Esophagus squamous epithelium (tissue), 5 donors: ENCODE data around the gene CACFD1. TPM values are rescaled to one million over a fixed set of nuclear protein-coding genes. Genes with fewer than 3 reads are reported as not detected.

Experiments used
- DNase-seq: peaks from one replicate; lab custom pipeline; 2025; lab: John Stamatoyannopoulos, UW
- H3K27ac ChIP-seq, 4 donors: fragments of 200-600 bp; sonication (generic); one replicate each; pipeline ENCODE4 v1.5.1; 2016 to 2019; ENCODE audit warnings: mild to moderate bottlenecking in 1 of 4
- H3K27me3 ChIP-seq, 4 donors: fragments of 200-600 bp; sonication (generic); 1 replicate in 3 of 4; 2 replicates in 1 of 4; pipeline versions ENCODE4 v1.5.1 to v1.6.0; 2017 to 2021; ENCODE audit warnings: antibody characterized with exemption in 1 of 4
- H3K36me3 ChIP-seq, 3 donors: fragments of 200-600 bp; sonication (generic); one replicate each; pipeline ENCODE4 v1.5.1; 2016 to 2019
- H3K4me1 ChIP-seq, 3 donors: fragments of 200-600 bp; sonication (generic); one replicate each; pipeline ENCODE4 v1.5.1; 2017 to 2019
- H3K4me3 ChIP-seq, 4 donors: fragments of 200-600 bp; sonication (generic); 1 replicate in 3 of 4; 2 replicates in 1 of 4; pipeline ENCODE4 v1.5.1; 2016 to 2019; ENCODE audit warnings: mild to moderate bottlenecking in 2 of 4, moderate library complexity in 1 of 4
- H3K9me3 ChIP-seq, 3 donors: fragments of 200-600 bp; sonication (generic); one replicate each; pipeline ENCODE4 v1.5.1; 2016 to 2019
- POLR2A ChIP-seq, 4 donors: fragments of 450-650 bp; IDR thresholded peaks; one replicate each; pipeline ENCODE4 v1.6.1; 2017; ENCODE audit warnings: antibody characterized with exemption in 4 of 4, mild to moderate bottlenecking in 4 of 4, moderate library complexity in 3 of 4
- WGBS, 2 donors: methylation state at CpG; one replicate each; pipeline ENCODE4 v1.1.5; 2018; 5-methylcytosine and 5-hydroxymethylcytosine counted together
- intact Hi-C: fragments of 100-400 bp; cut with DNase I; formaldehyde crosslinking; loops from one replicate; pipeline ENCODE4 v1.15.0; 2022
- total RNA-seq, 4 donors: library from RNA; depleted of rRNA; stranded (reverse); fragments of >200 nt; gene quantifications; one replicate each; pipeline ENCODE4 v1.1.0, GENCODE V29; 2016
- TF ChIP-seq, protein P1 (sequence below), 6 experiments: fragments of 450-650 bp in 4 of 6; fragments of 200-600 bp in 2 of 6; sonication (generic) in 2 of 6; IDR thresholded peaks; one replicate each; pipeline ENCODE4 v1.5.1; 2016 to 2019; ENCODE audit warnings: antibody characterized with exemption in 6 of 6, mild to moderate bottlenecking in 4 of 6, moderate library complexity in 4 of 6
- donor health status: DM: yes; HTN: yes; CAD: no.

Gene CACFD1
- total RNA-seq, 4 donors from 2014 or later: 5.9 to 13.7 (median 9.1) TPM

DNA sequence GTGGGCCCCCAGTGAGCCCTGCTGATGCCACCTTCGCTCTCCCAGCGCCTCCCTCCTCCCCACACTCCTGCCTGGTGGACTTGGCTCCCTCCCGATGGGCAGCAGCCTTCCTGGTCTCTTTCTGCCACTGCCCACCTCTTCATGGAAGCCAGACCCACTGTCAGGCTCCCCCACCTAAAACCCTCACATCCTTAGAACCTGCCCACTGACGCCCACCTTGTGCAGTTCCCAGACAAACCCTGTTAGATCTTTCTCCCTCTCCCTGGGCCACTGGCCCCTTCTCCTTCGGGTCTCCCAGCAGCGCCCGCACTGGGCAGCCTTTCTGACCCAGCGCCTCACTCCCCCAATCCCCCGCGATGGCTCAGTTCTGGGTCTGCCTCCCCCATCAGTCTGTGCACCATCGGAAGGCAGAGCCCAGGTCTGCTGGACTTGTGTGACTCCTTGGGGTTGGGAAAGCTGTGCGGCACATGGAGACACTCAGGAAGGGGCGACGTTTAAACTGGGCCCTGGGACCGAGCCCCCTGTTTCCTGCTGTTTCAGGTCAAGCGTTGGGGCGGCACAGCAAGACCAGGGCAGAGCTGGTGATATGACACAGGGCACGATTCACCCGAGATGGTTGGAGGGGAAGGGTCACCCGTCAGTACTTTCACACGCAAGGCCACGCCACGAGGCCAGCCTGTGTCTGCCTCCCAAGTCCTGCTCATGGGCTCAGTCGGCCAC, 47.6 kb downstream of the CACFD1 start:
- H3K4me1 ChIP-seq: peaks cover 11 to 45% (median 31%) of the 10 kb centered on the region in 3 donors
- WGBS, 2 donors: 84 to 89% methylated on average over 13 to 19 of the region's 24 CpGs
- TF ChIP-seq, protein P1, sequence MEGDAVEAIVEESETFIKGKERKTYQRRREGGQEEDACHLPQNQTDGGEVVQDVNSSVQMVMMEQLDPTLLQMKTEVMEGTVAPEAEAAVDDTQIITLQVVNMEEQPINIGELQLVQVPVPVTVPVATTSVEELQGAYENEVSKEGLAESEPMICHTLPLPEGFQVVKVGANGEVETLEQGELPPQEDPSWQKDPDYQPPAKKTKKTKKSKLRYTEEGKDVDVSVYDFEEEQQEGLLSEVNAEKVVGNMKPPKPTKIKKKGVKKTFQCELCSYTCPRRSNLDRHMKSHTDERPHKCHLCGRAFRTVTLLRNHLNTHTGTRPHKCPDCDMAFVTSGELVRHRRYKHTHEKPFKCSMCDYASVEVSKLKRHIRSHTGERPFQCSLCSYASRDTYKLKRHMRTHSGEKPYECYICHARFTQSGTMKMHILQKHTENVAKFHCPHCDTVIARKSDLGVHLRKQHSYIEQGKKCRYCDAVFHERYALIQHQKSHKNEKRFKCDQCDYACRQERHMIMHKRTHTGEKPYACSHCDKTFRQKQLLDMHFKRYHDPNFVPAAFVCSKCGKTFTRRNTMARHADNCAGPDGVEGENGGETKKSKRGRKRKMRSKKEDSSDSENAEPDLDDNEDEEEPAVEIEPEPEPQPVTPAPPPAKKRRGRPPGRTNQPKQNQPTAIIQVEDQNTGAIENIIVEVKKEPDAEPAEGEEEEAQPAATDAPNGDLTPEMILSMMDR (IDR thresholded peaks at IDR 0.05): no peak
- TF ChIP-seq POLR2A (IDR thresholded peaks at IDR 0.05): no peak
- no peaks in the 10 kb centered on the region for H3K36me3 ChIP-seq
- H3K27me3 ChIP-seq: peaks cover 0 to 49% (median 0%) of the 10 kb centered on the region in 4 donors
- DNase-seq: no peak
- H3K9me3 ChIP-seq: peaks cover 0 to 8% (median 5%) of the 10 kb centered on the region in 3 donors
- peak overlapping the region in 2 of 4 donors; percentile 60 to 72 for H3K27ac ChIP-seq
- intact Hi-C loops: no loop called here
- no peak overlapping the region for H3K4me3 ChIP-seq

DNA sequence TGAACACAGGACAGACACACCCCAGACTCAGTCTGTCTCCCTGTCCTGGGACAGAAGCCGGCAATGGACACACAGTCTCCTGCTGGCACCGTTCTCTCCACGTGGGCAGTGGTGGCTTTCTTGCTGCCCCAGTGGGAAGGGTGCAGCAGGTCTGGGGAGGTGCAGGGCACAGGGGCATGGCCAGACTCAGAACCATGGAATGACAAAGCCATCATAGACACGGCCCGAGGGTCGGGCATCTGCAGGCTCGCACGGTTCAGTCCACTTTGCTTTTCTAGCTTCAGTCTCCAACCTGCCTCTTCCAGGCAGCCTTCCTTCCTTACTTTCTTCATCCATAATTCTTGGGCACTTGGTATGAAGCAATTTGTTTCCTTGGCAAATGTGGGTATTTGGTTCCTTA, 48.3 kb downstream of the CACFD1 start:
- Histone ChIP-seq H3K27ac (no peak overlapping the region), H3K36me3 (no peaks in the 10 kb centered on the region), H3K4me1 (peaks cover 11 to 45% (median 31%) of the 10 kb centered on the region in 3 donors), H3K27me3 (peaks cover 0 to 48% (median 0%) of the 10 kb centered on the region in 4 donors), H3K4me3 (no peak overlapping the region), H3K9me3 (peaks cover 0 to 2% (median under 1%) of the 10 kb centered on the region in 3 donors)
- intact Hi-C loops: no loop called here
- WGBS, 2 donors: 93 to 94% methylated on average over 3 to 5 of the region's 8 CpGs
- TF ChIP-seq POLR2A (IDR thresholded peaks at IDR 0.05): no peak
- TF ChIP-seq, protein P1 (IDR thresholded peaks at IDR 0.05): no peak
- DNase-seq: no peak

DNA sequence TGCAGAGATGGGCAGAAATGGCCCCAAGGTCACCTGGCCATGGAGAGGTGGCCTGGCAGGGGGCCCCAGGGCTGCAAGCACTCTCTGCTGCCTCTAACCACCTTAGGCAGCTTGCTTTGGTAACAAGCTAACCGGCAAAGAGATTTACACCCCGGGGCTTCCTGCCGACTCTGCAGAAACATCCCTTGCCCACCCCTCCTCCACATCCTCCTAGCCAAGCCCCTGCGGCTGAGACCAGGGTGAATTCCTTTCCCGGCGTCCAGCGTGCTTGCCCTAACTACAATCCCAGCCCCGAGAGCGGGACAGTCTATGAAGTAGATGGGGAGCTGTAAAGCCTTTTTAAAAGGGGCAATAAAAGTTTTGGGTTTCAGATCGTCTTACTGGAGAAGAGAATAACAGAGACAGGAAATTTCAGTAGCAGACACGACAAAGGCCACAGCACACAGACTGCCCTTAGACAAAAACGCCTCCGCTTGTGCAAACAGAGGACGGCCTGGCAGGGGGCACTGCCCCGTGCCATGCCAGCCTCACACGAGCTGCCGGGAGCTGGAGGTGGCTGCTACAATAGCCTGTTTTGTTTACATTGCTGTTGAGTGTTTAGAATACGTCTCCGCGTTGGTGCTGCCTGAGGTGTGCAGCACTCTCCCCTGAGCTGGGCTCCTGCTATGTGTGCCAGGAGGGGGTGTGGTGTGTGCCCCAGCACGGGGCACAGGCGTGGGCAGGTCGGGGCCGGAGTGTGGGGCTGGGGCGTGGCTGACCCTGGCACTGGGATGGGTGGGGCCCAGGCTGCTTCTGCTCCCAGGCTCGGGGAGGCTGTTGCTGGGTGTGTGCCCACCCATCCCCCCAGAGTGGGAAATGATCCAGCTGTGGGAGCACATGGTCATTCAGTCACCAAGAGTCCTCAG, 49.7 kb downstream of the CACFD1 start:
- WGBS, 2 donors: 0 to 2% methylated on average over 4 to 11 of the region's 26 CpGs
- no peaks in the 10 kb centered on the region for H3K36me3 ChIP-seq
- H3K4me3 ChIP-seq: peak overlapping the region in 1 of 4 donors; percentile 27
- H3K27me3 ChIP-seq: peaks cover 0 to 44% (median 0%) of the 10 kb centered on the region in 4 donors
- intact Hi-C loops: no loop called here
- DNase-seq: no peak
- peaks cover 16 to 54% (median 38%) of the 10 kb centered on the region in 3 donors for H3K4me1 ChIP-seq
- H3K9me3 ChIP-seq: no peaks in the 10 kb centered on the region
- H3K27ac ChIP-seq: peak overlapping the region in 2 of 4 donors; percentile 0 to 18
- no peak for TF ChIP-seq POLR2A (IDR thresholded peaks at IDR 0.05)
- TF ChIP-seq, protein P1 (IDR thresholded peaks at IDR 0.05): no peak

DNA sequence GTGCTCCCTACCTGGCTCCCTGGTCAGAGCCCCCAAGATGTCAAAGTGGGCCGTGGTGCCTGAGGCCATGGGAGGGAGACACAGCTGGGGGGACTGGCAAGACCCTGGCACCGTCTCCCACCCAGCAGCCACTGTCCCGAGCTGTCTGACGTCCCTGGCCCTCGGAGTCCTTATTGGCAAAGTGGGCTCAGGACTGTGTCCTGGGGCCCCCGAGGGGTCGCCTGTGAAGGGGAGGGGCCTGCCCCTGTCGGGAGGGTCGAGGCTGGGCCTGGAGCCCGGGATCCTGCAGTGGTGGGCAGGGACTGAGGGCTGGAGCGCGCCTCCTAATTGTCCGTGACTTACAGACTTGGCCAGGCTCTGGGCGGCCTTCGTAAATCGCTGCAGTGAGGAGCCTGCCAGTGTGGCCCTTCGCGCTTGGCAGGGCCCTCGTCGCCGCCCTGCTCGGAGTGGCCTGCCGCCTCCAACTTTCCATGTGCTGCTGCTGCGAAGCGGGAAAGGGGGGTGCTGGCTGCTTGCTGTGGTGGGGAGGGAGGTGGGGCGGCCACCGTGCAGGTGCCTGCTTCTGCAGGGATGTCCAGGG, 51.2 kb downstream of the CACFD1 start:
- H3K27me3 ChIP-seq: peaks cover 0 to 41% (median 0%) of the 10 kb centered on the region in 4 donors
- no peak overlapping the region for H3K27ac ChIP-seq
- WGBS, 2 donors: 70 to 88% methylated on average over 1 to 2 of the region's 27 CpGs
- no peaks in the 10 kb centered on the region for H3K9me3 ChIP-seq
- no peak for DNase-seq
- no peak overlapping the region for H3K4me3 ChIP-seq
- peaks cover 22 to 55% (median 36%) of the 10 kb centered on the region in 3 donors for H3K4me1 ChIP-seq
- TF ChIP-seq POLR2A (IDR thresholded peaks at IDR 0.05): no peak
- TF ChIP-seq, protein P1 (IDR thresholded peaks at IDR 0.05): no peak
- intact Hi-C loops: no loop called here
- no peaks in the 10 kb centered on the region for H3K36me3 ChIP-seq
